COR-L47 (cell line): ENCODE results near the gene MAB21L3.

ENCODE experiments used
- DNase-seq: peaks from one replicate; lab custom pipeline; 2025; lab: John Stamatoyannopoulos, UW

The MAB21L3 gene

DNA sequence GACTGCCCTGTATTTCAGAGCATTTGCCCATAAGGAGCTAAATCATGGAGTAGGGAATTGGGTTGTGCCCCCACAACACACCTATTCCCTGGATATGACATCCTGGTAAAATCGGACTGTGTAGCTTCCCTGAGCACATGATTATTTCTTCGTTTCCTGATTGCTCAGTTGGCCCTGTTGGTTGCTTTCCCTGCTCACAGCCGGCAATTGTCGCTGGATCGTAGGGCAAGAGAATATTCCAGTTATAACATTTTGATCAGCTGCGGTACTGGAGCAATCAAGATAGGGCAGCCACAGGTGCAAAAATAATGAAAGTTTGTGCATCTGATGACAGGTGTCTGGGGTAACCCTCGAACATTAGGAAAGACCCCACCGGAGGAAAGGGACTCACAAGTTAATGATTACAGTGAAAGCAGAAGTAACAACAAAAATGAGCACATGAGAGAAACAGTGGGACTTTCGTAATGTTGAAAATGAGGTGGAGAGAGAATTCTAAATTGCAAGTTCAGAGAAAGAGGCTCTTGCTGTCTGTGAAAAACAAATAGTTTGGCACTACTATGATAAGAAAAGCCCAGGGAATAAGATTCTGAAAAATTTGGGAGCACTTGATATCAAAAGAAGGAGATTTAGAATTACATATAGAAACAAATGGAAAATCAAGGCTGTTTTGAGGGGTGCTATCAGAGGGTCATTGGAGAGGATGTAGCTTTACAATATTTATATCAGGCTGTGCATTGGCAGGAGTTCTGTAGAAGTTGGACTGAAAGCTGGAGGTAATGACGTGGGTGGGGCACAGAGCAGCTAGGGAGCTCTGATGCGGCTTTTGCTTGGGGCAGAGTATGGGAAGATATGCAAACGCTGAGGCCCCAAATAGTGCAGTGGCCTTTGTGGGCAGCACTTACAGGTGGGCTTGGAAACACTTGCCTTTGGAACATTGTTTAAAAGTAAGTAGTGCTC, at the start of gene MAB21L3:
TSS of gene MAB21L3 (plus strand) at position 833 of the 957 bp plus-strand sequence. CDS start 1,217 bp downstream, outside the sequence.
- DNase-seq: no peak

DNA sequence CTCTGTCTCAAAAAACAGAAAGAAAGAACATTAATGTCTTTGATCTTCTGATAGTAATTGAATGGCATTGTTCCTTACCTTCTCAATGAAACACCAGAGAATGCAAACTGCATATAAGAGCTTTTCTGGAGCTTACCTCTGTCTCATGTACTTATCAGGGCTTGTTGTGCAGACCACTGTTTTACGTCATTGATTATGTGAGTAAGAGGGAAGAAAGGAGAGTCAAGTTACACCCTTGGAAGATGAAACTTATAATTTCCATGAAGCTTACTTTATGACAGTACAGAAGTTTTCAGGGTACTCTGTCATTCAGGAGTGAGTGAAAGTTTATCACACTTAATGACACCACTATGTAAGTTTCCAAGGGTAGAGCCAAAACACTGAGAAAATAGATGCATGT, 49.0 kb upstream of the MAB21L3 start:
- no peak for DNase-seq

DNA sequence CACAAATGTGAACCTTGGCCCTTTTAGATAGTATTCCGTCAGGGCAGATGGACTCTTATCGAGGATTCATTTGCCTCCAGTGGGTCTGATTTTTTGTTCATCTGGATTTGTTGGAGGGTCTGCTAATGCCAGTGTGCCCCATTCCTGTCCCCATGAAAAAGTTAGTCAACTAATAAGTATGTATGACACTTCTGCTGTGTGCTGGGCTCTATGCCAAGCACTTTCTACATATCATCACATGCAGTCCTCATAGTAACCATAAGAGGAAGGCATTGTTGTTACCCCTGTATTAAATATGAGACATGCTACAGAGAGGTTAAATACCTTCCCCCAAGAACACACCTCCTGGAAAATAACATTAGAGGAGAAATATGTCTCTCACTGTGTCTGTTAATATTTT, 46.6 kb upstream of the MAB21L3 start:
- DNase-seq: no peak

DNA sequence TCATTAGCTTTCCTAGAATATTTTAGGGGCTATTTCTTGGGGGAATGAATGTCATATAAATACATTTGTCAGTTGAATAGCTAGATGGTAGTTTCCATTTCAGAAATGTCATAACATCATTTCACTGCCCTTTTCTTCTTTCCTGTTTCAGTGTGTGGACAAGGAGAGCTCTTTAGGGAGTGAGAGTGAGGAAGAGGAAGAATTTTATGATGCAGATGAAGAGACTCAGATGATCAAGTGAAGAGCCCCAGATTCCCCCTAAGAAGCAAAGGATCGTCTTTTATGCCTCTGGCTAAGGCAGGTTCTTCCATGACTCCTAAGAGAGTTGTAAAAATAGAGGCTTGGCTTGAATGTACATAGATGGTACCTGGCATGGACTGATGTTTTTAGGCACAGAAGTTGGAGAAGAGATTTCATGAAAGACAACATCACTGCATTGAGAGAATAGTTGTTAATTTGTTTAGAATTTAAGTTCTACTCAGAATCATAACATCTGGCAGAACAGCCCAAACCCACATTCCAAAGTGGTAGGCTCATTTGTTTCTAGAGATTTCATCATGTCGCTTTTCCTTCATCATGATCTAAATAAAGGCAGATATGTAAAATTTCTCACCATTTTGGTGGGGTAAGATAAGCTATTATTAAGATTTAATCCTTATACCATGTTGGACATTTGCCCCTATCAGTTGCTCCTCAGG, 44.2 kb upstream of the MAB21L3 start:
- DNase-seq: no peak

DNA sequence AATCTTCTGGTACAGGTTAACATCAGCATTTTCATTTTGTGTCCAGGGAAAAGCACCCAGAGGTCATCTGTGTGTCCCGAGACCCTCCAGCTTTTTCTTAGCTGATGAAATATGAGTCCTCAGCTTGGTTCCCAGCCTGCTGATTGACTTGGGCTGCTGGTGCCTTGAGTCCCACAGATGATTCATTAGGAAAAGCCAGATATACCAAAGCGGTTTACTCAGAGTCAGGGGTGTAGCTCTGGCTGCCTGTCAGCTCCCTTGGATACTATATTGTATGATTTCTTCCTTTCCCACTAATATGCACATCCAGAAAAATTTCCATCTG, 43.7 kb upstream of the MAB21L3 start:
- DNase-seq: no peak

DNA sequence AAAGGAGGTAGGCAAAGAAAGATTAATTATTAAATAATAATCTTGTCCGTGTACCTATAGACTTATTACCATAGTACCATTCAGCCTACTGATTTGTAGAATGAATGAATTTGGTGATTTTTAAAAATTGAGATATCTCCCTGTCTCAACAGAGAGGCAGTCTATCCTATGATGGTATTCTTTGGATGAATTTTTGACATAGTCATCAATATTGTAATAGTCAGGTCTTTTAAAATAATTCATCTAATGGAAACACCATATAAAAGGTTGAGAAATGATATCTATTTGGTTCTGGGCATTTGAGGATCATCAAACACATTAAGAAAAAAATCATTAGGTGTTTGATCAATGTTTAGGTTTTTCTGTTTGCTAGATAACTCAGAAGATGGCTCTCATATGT, 35.6 kb upstream of the MAB21L3 start:
- no peak for DNase-seq

DNA sequence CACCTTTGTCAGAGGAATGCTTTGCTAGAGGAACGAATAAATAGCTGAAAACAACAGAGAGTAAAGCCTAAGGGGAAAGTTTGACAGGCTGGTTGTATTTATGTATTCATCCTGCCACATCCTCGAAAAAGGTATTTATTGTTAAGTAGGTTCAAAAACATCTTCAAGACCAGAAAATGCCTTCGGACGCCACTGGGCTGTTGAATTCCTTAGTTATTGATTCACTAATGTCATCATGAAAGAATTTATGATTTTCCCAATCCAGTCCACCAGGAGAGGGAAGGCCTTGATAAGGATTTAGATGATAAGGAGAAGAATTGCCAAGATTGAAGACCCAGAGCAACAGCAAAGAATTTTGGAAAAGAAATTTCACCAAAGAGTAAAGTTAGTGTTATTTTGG, 35.2 kb upstream of the MAB21L3 start:
- no peak for DNase-seq

DNA sequence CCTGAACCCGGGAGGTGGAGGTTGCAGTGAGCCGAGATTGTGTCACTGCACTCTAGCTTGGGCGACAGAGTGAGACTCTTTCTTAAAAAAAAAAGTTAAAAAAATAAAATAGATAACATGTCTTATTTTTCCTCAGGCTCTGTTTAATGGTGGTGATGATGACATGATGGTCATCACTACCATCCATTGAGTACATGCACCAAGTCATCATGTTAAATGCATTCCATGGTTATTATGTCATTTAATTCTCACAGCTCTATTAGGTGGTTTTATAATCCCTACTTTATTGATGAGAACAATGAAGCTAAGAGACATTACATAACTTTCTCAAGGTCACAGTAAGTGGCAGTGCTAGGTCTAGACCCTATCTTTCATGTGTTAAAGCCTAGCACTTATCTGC, 34.4 kb upstream of the MAB21L3 start:
- DNase-seq: no peak

DNA sequence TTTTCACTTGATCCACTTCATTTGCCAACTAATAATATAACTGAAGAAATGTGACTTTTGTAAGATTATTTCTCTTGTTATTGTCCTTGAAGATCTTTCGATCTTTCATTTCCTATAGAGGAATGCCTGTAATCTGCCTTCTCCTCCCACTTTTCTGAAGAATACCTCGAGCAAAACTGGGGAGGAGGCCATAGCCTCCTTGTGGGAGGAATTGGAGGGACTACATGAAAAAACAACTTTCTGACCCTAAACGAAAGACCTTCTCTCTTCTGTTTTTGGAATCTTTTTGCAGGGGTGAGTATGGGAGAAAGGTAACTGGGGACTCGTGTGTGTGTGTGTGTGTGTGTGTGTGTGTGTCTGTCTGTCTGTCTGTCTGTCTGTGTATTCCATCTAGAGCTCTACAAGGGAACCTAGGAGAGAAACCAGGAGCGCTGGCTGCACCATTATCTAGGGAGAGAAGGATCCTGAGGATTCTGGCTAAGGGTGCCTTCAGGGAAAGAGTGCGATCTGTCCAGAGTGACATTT, 32.4 kb upstream of the MAB21L3 start:
- no peak for DNase-seq

DNA sequence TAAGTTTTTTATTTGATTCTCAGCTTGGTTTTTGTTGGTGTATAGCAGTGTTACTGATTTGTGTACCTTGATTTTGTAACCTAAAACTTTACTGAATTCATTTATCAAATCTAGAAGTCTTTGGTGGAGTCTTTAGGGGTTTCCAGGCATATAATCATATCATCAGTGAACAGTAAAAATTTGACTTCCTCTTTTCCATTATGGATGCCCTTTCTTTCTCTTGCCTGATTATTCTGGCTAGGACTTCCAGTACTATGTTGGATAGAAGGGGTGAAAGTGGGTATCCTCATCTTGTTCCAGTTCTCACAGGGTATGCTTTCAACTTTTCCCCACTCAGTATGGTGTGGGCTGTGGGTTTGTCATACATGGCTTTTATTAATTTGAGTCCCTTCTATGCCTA, 23.6 kb upstream of the MAB21L3 start:
- DNase-seq: no peak

DNA sequence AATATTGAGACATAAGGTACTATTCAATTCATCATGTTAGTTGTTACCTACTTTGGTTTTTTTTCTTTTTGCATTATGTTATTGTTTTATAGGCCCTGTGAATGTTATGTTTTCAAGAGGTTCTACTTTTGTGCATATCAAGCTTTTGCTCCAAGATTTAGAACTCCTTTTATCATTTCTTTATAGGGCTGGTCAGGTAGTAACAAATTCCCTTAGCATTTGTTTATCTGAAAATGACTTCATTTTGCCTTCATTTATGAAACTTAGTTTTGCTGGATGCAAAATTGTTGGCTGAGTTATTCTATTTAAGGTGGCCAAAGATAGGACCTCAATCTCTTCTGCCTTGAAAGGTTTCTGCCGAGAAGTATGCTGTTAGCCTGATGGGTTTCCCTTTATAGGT, 21.3 kb upstream of the MAB21L3 start:
- no peak for DNase-seq

DNA sequence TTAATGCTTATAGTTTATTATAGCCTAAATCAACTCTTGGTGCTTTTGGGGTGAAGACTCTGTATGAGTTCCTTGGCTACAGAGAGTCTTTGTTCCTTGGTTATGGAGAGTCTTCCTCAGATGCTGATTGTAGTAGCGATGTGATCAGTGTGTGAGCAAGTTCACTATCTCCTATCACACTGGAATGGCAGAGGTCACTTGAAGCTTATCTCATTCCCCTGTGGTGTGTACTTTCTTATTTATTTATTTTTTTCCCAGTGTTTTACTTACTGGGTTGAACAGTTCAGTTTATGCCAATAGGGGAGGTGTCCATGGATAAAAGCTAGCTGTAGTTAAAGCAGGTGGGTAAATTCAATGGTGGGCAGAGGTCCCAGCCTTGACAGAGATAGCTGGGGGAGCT, 20.1 kb upstream of the MAB21L3 start:
- no peak for DNase-seq

DNA sequence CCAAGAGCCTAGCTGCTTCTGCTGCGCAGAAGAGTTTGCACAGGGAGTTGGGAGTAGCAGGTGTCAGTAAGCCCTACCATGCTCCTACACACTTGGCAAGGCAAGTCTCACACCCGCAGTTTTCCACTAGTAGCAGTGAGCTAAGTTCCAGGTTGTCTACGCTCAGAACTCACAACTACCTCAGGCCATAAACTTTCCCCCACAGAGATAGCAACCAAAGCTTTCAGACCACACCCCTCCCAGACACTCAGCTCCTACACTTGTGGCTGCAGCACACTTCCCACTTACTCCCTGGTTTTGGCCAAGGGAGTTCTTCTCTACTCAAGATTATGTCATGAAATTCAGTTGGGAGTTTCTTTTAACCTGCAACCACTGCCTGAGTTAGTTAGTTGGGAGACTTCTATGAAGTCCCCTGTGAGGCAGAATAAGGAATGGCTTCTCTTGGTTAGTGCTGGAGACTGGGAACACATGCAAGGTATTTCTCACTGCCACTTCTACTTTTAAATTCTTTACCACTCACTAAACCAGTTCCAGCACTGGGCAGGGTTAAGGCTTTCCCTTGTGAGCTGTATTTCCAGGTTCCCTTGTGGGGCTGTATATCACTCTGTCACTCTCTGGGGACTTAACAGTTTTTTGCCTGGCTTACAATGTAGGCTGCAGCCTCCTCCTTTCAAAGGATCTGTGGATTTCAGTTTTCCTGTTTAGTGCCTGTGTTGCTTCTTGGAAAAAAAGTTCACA, 18.3 kb upstream of the MAB21L3 start:
- no peak for DNase-seq

DNA sequence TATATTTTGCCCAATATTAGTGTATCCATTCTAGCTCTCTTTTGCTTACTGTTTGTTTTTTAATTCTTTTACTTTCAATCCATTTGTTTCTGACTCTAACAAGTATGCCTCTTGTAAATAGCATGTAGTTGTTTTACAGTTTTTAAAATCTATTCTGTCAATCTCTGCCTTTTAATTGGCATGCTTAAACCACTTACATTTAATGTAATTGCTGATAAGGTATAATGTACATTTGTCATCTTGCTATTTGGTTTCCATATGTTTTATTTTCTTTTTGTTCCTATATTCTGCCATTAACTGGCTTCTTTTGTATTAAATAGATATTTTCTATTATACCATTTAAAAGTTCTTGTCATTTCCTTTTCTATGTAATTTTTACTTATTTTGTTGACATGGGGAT, 16.2 kb upstream of the MAB21L3 start:
- DNase-seq: no peak

DNA sequence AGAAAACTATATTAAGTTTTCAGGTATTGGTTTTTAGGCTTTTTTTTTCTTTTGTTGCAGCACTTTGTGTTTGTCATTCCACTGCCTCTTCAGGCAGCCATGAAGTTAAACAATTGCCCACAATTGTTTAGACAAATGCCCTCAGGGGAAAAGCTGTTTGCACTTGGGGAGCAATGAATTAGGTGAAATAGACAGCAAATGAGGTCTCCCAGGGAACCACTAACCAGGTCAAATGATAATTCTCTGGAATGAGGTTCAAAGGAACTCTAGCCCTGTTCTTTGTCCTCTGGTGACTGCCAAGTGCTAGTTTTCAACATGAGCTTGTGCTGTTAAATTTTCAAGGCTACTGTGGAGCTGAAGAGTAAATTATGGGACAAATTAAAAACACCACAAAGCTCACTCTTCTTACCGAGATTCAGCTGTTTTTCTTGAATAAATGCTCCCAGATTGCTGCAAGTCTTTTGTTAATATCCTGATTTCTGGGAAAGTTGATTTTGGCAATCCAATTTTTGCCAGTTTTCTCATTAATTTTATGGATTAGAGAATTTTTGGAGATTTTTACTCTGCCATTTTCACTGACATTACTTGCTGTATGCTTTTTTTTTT, 15.1 kb upstream of the MAB21L3 start:
- DNase-seq: no peak

DNA sequence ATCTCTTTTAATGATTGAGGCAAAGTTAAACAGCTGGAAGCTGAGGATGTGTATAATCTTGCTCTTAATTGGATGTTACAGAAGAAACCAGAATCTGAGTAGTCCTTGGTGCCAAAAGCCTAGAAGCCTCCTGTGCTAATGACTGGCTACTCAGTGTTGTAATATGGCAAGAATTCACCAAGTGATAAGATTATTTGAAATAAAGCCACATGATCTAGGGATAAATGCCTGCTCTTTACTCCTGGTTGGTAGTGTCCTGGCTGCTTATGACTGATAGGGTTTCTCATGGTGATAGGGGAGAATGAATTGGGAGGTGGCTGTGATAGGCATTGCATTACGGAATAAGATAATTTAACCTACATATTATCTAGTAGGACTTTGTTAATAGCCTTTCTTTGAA, 13.6 kb upstream of the MAB21L3 start:
- no peak for DNase-seq

DNA sequence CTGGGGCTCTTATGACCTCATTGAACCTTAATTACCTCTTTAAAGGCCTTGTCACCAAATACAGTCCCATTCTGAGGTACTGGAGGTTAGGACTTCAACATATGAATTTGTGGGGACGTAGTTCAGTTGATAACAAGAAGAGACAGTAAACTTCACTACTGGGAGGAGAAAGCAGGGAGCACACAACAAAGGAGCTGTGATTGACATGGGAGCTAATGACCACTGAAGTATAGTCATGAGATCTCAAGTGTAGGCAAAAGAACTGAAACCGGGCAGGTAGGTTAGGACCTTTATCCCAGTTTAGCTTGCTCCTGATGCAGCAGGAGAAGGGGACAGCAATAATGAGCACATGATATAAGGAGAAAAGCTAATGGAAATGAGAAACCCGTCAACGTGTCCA, 11.8 kb upstream of the MAB21L3 start:
- DNase-seq: no peak

DNA sequence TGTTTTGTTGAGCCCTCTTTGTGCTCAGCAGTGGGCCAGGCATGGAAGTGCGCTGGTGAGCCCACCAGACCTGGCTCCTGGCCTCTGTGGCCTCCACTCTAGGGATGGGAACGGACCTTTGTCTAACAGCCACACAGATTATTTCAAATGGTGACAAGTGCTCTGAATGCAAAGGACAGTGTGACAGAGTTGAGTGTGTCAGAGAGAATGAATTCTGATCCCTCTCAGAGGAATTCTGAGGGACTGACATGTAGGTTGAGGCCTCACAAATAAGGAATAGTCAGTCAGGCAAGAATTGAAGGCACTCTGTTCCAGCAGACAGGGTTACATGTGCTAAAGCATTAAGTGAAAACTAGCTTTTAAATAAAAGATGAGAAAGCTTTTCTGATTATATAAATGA, 11.3 kb upstream of the MAB21L3 start:
- DNase-seq: no peak

DNA sequence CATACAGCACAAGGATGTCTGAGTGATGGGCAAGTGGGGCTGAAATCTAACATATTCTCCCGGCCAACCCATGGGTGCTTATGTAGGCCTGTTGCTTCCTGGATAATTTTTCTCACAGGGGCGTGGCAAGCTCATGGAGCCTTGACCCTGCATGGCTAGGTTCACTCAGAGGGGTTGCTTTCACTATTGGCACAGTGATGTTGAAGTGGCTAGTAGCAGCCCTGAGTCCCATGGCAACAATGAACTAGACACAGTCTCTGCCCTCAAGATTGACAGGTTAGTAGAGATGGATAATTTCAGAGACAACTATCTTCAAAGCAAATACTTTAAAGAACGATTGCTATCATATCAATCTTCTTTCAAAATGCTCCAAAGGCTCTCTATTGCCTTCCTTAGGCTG, 6.5 kb upstream of the MAB21L3 start:
- no peak for DNase-seq

DNA sequence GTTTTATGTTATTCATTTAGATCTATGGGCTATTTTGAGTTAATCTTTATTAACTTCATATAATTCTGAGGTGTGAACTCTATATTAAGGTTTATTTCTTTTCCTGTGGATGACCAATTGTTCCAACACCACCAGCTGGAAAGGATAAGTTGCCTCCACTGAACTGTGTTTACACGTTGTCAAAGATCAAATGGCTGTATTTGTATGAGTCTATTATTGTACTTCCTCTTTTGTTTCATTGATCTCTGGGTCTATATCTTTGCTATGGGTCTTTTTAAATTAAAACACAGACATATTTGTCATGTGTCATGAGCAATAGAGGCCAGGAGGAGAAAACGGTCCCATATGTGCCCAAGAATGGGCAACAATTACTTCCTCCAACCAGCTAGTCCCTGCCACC, 5.2 kb upstream of the MAB21L3 start:
- DNase-seq: no peak

DNA sequence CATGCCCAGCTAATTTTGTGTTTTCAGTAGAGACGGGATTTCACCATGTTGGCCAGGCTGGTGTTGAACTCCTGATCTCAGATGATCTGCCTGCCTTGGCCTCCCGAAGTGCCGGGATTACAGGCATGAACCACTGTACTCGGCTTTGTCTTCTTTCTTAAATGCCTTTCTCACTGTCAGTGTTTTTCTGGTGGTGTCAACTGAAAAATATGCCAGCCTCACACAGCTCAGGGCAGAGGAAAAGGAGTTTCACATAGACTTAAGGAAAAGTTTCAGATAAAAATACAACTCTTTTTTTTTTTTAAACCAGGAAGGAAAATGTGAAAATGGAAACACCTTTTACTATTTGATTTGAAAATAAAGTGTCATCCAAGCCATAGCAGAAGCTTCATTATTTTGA, 4.6 kb upstream of the MAB21L3 start:
- DNase-seq: no peak

DNA sequence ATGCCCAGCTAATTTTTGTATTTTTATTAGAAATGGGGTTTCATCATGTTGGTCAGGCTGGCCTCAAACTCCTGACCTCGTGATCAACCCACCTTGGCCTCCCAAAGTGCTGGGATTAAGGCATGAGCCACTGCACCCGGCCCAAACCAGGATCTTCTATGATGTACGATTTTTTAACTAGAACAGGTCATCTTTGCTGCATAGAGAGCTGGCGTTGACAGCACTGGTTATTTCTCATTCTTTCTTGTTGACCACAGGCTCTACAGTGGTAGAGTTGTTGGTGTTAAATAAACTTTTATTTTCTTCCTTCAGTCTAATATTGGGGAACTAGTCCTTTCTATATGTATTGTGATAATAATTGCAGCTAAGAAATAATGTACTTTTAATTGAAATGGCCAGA, 3.8 kb upstream of the MAB21L3 start:
- no peak for DNase-seq
